MM.1S (cell line): ENCODE data around the gene AGAP1.

Experiments used
- EZH2 ChIP-seq: fragments of 300-600 bp; sonication (generic); optimal IDR thresholded peaks from 2 replicates; pipeline ENCODE3; 2017; ENCODE audit warnings: low read depth, mild to moderate bottlenecking, antibody characterized with exemption, low read length, mixed read lengths
- EZH2phosphoT487 ChIP-seq: fragments of 300-600 bp; sonication (generic); IDR thresholded peaks from 2 replicates; pipeline ENCODE4 v1.6.1; 2018; ENCODE audit warnings: antibody characterized with exemption, low read length
- TF ChIP-seq, protein P1 (sequence below): fragments of 300-600 bp; sonication (generic); IDR thresholded peaks from 2 replicates; pipeline ENCODE4 v1.5.1; 2016; ENCODE audit warnings: antibody characterized with exemption, low read length, mixed read lengths

DNA sequence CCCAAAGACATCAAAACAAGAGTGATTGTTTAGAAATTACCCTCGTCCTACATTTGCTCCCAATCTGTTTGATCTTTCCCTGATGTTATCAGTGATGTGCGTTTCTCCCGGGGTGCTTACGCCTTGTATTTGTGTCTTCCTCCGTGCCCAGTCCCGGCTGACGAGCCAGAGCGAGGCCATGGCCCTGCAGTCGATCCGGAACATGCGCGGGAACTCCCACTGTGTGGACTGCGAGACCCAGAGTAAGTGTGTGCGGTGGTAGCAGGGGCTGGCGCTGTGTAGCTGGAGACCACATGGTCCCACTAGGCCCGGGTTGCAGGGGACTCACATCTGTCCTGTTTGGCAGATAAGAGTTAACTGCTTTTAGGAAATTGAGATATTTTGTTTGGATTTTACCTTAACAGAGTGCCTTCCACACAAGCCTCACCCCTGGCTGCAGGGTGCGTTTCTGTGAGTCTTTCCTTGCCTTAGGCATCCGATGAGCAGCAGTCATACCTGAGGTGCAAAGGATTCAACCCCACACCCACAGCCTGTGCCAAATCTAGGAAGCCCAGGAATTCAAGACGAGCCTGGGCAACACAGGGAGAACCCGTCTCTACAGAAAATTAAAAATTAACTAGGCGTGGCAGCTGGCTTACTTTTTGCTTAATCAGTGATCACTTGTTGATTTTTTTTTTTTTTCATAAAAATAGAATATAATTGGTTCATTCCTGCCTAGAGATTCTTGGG is 546.9 kb downstream of the AGAP1 start:
- TF ChIP-seq, protein P1, sequence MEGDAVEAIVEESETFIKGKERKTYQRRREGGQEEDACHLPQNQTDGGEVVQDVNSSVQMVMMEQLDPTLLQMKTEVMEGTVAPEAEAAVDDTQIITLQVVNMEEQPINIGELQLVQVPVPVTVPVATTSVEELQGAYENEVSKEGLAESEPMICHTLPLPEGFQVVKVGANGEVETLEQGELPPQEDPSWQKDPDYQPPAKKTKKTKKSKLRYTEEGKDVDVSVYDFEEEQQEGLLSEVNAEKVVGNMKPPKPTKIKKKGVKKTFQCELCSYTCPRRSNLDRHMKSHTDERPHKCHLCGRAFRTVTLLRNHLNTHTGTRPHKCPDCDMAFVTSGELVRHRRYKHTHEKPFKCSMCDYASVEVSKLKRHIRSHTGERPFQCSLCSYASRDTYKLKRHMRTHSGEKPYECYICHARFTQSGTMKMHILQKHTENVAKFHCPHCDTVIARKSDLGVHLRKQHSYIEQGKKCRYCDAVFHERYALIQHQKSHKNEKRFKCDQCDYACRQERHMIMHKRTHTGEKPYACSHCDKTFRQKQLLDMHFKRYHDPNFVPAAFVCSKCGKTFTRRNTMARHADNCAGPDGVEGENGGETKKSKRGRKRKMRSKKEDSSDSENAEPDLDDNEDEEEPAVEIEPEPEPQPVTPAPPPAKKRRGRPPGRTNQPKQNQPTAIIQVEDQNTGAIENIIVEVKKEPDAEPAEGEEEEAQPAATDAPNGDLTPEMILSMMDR, result no peak
- no peak for TF ChIP-seq EZH2
- TF ChIP-seq EZH2phosphoT487, result no peak
